Fibroblast of pulmonary artery (primary cell): Measurements from ENCODE around the gene CCDC92.

Experiments used
- DNase-seq: peaks from one replicate; pipeline ENCODE4 v3.0.0-alpha.2; 2010; ENCODE audit warnings: low read depth
- H3K4me3 ChIP-seq: replicated peaks from 2 replicates; pipeline ENCODE4 v1.5.1; 2011; ENCODE audit warnings: low read depth, mild to moderate bottlenecking, control low read depth, low read length, moderate library complexity
- TF ChIP-seq, protein P1 (sequence below): IDR thresholded peaks from 2 replicates; pipeline ENCODE4 v1.5.1; 2011; ENCODE audit warnings: mild to moderate bottlenecking, control low read depth, low read length, inconsistent platforms; ENCODE audit errors: missing control alignments

Gene CCDC92

DNA sequence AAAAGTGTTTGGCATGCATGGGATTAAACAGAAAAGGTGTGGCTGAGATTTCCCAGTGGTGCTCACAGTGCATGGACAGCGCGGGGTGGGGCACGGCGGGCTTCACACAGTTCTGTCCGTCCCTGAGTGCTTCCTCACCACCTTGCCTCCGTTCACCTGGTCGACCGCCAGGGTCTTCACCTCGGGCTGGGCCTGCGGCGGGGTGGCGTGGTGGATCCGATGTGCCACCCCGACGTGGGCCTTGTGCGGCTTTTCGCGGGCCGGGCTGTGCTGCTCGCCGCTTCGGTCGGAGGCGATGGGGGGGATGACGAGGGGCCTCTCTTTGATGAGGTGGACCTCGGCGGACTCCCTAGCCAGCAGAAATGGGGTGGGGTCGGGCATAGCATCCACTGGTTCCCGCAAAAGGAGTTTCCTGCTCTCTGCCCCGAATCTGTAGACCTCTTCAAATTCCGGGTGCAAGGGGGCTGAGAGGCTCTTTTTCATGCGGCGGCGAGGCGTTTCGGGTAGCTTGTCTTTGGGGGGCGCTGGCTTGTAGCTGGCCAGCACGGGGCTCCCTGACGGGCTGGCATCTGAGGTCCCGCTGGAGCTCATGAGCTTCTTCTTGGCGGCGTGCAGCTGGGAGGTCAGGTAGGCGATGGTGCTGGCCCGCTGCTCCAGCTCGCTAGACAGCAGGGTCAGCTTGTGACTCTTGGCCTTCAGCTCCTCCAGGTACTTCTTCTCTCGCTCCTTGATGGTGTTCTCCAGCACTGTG, 35.5 kb downstream of the CCDC92 start:
- no peak for DNase-seq
- TF ChIP-seq, protein P1, sequence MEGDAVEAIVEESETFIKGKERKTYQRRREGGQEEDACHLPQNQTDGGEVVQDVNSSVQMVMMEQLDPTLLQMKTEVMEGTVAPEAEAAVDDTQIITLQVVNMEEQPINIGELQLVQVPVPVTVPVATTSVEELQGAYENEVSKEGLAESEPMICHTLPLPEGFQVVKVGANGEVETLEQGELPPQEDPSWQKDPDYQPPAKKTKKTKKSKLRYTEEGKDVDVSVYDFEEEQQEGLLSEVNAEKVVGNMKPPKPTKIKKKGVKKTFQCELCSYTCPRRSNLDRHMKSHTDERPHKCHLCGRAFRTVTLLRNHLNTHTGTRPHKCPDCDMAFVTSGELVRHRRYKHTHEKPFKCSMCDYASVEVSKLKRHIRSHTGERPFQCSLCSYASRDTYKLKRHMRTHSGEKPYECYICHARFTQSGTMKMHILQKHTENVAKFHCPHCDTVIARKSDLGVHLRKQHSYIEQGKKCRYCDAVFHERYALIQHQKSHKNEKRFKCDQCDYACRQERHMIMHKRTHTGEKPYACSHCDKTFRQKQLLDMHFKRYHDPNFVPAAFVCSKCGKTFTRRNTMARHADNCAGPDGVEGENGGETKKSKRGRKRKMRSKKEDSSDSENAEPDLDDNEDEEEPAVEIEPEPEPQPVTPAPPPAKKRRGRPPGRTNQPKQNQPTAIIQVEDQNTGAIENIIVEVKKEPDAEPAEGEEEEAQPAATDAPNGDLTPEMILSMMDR, result no peak
- H3K4me3 ChIP-seq, result no peak overlapping the region

GRCh38 chr12:123936471-123936870, 36.2 kb downstream of the CCDC92 start:
- TF ChIP-seq, protein P1, result no peak
- no peak for DNase-seq
- H3K4me3 ChIP-seq, result no peak overlapping the region

DNA sequence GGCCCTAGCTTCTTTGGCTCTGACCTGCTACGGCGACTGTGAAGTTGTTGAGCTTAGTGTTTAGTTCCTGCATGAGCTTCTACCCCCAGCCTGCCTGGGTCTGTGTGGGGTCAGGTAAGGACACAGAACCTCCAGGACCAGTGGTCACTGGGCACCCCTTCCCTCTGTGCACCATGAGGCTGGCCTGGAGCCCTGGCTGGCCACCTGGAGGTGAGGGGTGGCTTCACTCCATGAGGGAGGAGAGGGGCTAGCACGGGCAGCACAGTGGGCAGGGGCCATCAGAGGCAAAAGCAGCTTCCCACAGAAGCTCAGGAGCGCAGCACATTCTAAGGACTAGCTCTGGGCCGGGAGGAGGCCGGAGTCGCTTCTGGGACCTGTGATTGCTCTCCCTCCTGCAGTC, 36.7 kb downstream of the CCDC92 start:
- TF ChIP-seq, protein P1, result no peak
- no peak for DNase-seq

DNA sequence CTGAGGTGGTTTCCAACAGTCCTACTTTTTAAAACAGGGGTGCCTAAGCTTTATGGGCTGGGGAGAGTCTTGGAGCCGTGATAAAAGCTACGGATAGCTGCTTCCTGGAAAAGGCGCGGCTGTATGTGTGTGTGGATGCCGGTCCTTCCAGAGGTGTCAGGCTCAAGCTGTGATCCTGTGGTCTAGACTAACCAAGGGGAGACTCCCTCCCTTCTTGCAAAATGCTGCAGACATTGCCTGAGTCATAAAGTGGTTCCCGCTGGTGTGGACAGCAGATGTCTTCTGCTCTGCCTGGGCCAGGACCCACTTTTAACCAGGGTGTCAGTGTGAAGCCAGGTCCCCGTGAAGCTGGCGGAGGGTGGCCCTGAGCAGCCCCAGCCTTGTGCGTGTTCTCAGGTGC, 37.8 kb downstream of the CCDC92 start:
- DNase-seq, result peak; percentile 20
- TF ChIP-seq, protein P1, result no peak
- no peak overlapping the region for H3K4me3 ChIP-seq

More for the DNA sequence above, 36.7 kb downstream of the CCDC92 start:
- no peak overlapping the region for H3K4me3 ChIP-seq

GRCh38 chr12:123934016-123934620, 38.5 kb downstream of the CCDC92 start:
- DNase-seq, result no peak
- TF ChIP-seq, protein P1, result no peak

GRCh38 chr12:123933214-123933613, 39.4 kb downstream of the CCDC92 start:
- no peak overlapping the region for H3K4me3 ChIP-seq
- TF ChIP-seq, protein P1, result no peak
- no peak for DNase-seq

More at GRCh38 chr12:123934016-123934620, 38.5 kb downstream of the CCDC92 start:
- H3K4me3 ChIP-seq, result no peak overlapping the region
